Caco-2 (cell line): ENCODE results near the gene PHB1. TPM values are rescaled to one million over a fixed set of nuclear protein-coding genes. Genes with fewer than 3 reads are reported as not detected.

ENCODE experiments used
- BruUV-seq: library from RNA; stranded (reverse); fragments of 400-500 nt; replicated peaks from 2 replicates; lab custom pipeline; 2021; lab: Mats Ljungman, UMichigan
- CTCF ChIA-PET: fragments of 300-600 bp; sonication (Branson Sonifier 250); formaldehyde crosslinking; loops from one replicate; lab custom pipeline; 2022; ENCODE audit warnings: antibody characterized with exemption; lab: Charles Lee
- POLR2A ChIA-PET: fragments of 300-600 bp; sonication (Branson Sonifier 250); formaldehyde crosslinking; loops from one replicate; lab custom pipeline; 2022; ENCODE audit warnings: antibody characterized with exemption; lab: Charles Lee
- DNase-seq, 2 experiments: peaks; one replicate each; pipeline versions ENCODE4 v3.0.0 to v3.0.0-alpha.2; 2020 to 2022
- H3K27me3 ChIP-seq: replicated peaks from 2 replicates; pipeline ENCODE4 v1.6.0; 2011; ENCODE audit warnings: low read length; ENCODE audit not compliant: control insufficient read depth, insufficient read depth
- H3K36me3 ChIP-seq: 2 replicates; pipeline ENCODE4 v1.5.1; 2011; ENCODE audit warnings: low read length; ENCODE audit not compliant: control insufficient read depth, insufficient read depth
- H3K4me1 ChIP-seq: fragments of 250-450 bp; sonication (Bioruptor Pico); 2 replicates; pipeline ENCODE4 v1.5.1; 2020; ENCODE audit warnings: mild to moderate bottlenecking
- H3K4me3 ChIP-seq: 2 replicates; pipeline ENCODE4 v1.5.1; 2011; ENCODE audit warnings: low read depth, mild to moderate bottlenecking, control low read depth, low read length
- H3K9me3 ChIP-seq: fragments of 250-450 bp; sonication (Bioruptor Pico); 2 replicates; pipeline ENCODE4 v1.5.1; 2020; ENCODE audit warnings: mild to moderate bottlenecking, moderate library complexity
- H3K27ac Mint-ChIP-seq: one replicate; pipeline ENCODE4 v1.8.0; 2022; ENCODE audit warnings: mixed read lengths; ENCODE audit not compliant: unreplicated experiment
- H3K27me3 Mint-ChIP-seq: one replicate; pipeline ENCODE4 v1.8.0; 2022; ENCODE audit warnings: mixed read lengths; ENCODE audit not compliant: insufficient read depth, unreplicated experiment
- H3K36me3 Mint-ChIP-seq: one replicate; pipeline ENCODE4 v1.8.0; 2022; ENCODE audit warnings: mild to moderate bottlenecking, mixed read lengths; ENCODE audit not compliant: insufficient read depth, unreplicated experiment
- H3K4me1 Mint-ChIP-seq: one replicate; pipeline ENCODE4 v1.8.0; 2022; ENCODE audit warnings: low read depth, mixed read lengths; ENCODE audit not compliant: unreplicated experiment
- H3K4me3 Mint-ChIP-seq: one replicate; pipeline ENCODE4 v1.8.0; 2022; ENCODE audit warnings: mild to moderate bottlenecking, moderate library complexity, mixed read lengths; ENCODE audit not compliant: unreplicated experiment
- H3K9me3 Mint-ChIP-seq: one replicate; pipeline ENCODE4 v1.8.0; 2022; ENCODE audit warnings: mixed read lengths; ENCODE audit not compliant: unreplicated experiment
- CTCF ChIP-seq, 2 experiments: fragments of 200-600 bp in 1 of 2; IDR thresholded peaks; 1 replicate in 1 of 2; 2 replicates in 1 of 2; pipeline versions ENCODE4 v1.5.1 to v1.8.0; 2011 to 2022; ENCODE audit warnings: antibody characterized with exemption in 1 of 2, control low read depth in 1 of 2, inconsistent platforms in 1 of 2, low read depth in 1 of 2, low read length in 1 of 2, mild to moderate bottlenecking in 1 of 2, moderate library complexity in 1 of 2; ENCODE audit not compliant: insufficient read depth in 1 of 2, severe bottlenecking in 1 of 2, unreplicated experiment in 1 of 2
- intact Hi-C: fragments of 100-400 bp; cut with micrococcal nuclease; formaldehyde crosslinking; loops from one replicate; pipeline ENCODE4 v1.10.0; 2022; ENCODE audit not compliant: unreplicated experiment
- total RNA-seq: library from RNA; stranded (reverse); gene quantifications from 2 replicates; pipeline ENCODE4 v1.2.3, GENCODE V29; 2022

Gene PHB1
- total RNA-seq, 1 experiment from 2014 or later = 761 TPM

- no peak overlapping the region for H3K4me3 Mint-ChIP-seq
- H3K4me1 Mint-ChIP-seq = no peaks in the 10 kb centered on the region
- intact Hi-C loops = no loop called here
These were observed 29.7 kb downstream of the PHB1 start for GRCh38 chr17:49384951-49385350.

GRCh38 chr17:49383060-49383459, 31.6 kb downstream of the PHB1 start:
- no peaks in the 10 kb centered on the region for H3K9me3 Mint-ChIP-seq
- Histone ChIP-seq H3K4me3 (no peak overlapping the region), H3K27me3 (no peaks in the 10 kb centered on the region), H3K36me3 (no peaks in the 10 kb centered on the region), H3K9me3 (no peaks in the 10 kb centered on the region), H3K4me1 (peaks cover 2% of the 10 kb centered on the region; the same call in 1 of the 2 replicates)
- peaks cover 5% of the 10 kb centered on the region for H3K4me1 Mint-ChIP-seq
- no peak overlapping the region for H3K4me3 Mint-ChIP-seq
- no peaks in the 10 kb centered on the region for H3K36me3 Mint-ChIP-seq
- CTCF ChIA-PET = interaction anchor here (0.9 kb wide), 1 partner anchor 13 kb away, joined by 4 read pairs; no protein-coding TSS in a partner anchor
- no peak for TF ChIP-seq CTCF (IDR thresholded peaks at IDR 0.05; ENCODE audit: insufficient read depth in 1 of 2, low read depth in 1 of 2, low read length in 1 of 2, severe bottlenecking in 1 of 2, unreplicated experiment in 1 of 2)
- H3K27ac Mint-ChIP-seq = no peak overlapping the region
- DNase-seq = peak in 1 of 2 experiments; percentile 63
- no TSS peak for BruUV-seq
- intact Hi-C loops = no loop called here
- no peaks in the 10 kb centered on the region for H3K27me3 Mint-ChIP-seq
- POLR2A ChIA-PET = no interaction called here

More at GRCh38 chr17:49384951-49385350, 29.7 kb downstream of the PHB1 start:
- H3K4me1 ChIP-seq = peaks cover 2% of the 10 kb centered on the region; the same call in 1 of the 2 replicates
- no TSS peak for BruUV-seq
- Mint-ChIP-seq H3K27ac (no peak overlapping the region), H3K27me3 (no peaks in the 10 kb centered on the region), H3K36me3 (no peaks in the 10 kb centered on the region), H3K9me3 (no peaks in the 10 kb centered on the region)
- ChIA-PET CTCF (interaction anchor here (1.6 kb wide), 1 partner anchor 11 kb away, joined by 4 read pairs; no protein-coding TSS in a partner anchor), POLR2A (interaction anchor here (1.1 kb wide), 1 partner anchor 22 kb away, joined by 3 read pairs; no protein-coding TSS in a partner anchor)
- H3K27me3 ChIP-seq = no peaks in the 10 kb centered on the region
- no peaks in the 10 kb centered on the region for H3K9me3 ChIP-seq
- no peak for TF ChIP-seq CTCF (IDR thresholded peaks at IDR 0.05; ENCODE audit: insufficient read depth in 1 of 2, low read depth in 1 of 2, low read length in 1 of 2, severe bottlenecking in 1 of 2, unreplicated experiment in 1 of 2)
- no peak overlapping the region for H3K4me3 ChIP-seq
- no peaks in the 10 kb centered on the region for H3K36me3 ChIP-seq
- DNase-seq = no peak

- H3K27me3 Mint-ChIP-seq = no peaks in the 10 kb centered on the region
- no TSS peak for BruUV-seq
- no peaks in the 10 kb centered on the region for H3K9me3 Mint-ChIP-seq
- no peak for TF ChIP-seq CTCF (IDR thresholded peaks at IDR 0.05; ENCODE audit: insufficient read depth in 1 of 2, low read depth in 1 of 2, low read length in 1 of 2, severe bottlenecking in 1 of 2, unreplicated experiment in 1 of 2)
- Histone ChIP-seq H3K4me3 (no peak overlapping the region), H3K4me1 (peaks cover 2% of the 10 kb centered on the region; the same call in 1 of the 2 replicates), H3K27me3 (no peaks in the 10 kb centered on the region), H3K36me3 (no peaks in the 10 kb centered on the region), H3K9me3 (no peaks in the 10 kb centered on the region)
- H3K36me3 Mint-ChIP-seq = no peaks in the 10 kb centered on the region
- ChIA-PET POLR2A (no interaction called here), CTCF (no interaction called here)
- H3K4me1 Mint-ChIP-seq = peaks cover 5% of the 10 kb centered on the region
- H3K27ac Mint-ChIP-seq = no peak overlapping the region
- intact Hi-C loops = no loop called here
- H3K4me3 Mint-ChIP-seq = no peak overlapping the region
- no peak for DNase-seq
These were observed 32.1 kb downstream of the PHB1 start for GRCh38 chr17:49382556-49382955.
